ENCODE results near the gene INSIG1.

INSIG1 gene

DNA sequence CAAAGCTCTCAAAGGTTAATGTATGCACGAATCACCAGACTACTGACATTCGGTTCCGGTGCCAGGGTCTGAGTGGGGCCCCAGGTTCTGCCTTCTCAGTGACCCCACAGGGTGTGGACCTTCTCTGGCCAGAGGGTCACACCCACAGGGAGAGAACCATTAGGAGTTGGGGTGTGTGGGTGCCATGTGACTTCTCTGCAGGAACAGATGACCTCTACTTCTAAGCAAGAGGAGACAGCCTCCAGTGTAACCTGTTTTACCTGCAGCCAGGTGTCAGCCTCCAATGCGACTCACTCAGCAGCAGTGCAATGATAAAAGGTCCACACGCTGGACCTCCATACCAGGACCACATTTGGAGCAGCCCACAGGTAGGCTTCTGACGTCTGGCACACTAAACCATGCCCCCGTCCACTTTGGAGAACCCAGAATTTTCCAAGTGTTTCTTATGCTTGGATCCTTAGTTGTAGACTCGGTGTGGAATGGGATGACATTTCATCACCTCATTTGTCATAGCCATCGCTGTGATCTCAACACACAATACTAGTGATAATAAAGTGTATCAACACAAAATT lies 16.2 kb upstream of the INSIG1 start:
- H3K4me1 ChIP-seq (ENCODE audit: insufficient read depth, low read length): peaks cover 4% of the 10 kb centered on the region
- no peak overlapping the region for H2AFZ ChIP-seq (ENCODE audit: low read depth, low read length)
- H3K27me3 ChIP-seq (ENCODE audit: insufficient read depth, low read length, poor library complexity): peaks cover 19% of the 10 kb centered on the region

DNA sequence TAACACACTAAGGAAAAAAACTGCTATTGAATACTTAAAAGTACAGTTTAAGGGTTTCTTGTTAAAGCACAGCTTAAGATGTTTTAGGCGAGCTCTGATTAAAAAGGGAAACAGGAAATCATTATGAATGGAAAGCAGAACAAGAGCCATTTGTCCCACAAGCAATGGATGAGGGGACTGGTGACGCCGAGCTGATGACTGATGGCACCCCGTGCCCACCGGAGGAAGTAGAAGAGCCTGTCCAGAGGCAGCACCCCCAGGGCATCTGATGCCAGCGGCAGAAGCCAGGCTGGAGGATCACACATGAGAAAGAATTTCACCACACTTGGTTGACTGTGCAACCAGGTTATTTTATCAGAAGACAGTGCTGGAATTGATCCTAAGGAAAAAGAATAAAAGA lies 15.0 kb upstream of the INSIG1 start:
- Histone ChIP-seq H3K27me3 (ENCODE audit: insufficient read depth, low read length, poor library complexity) (peaks cover 13% of the 10 kb centered on the region), H3K9me3 (ENCODE audit: insufficient read depth, low read length, severe bottlenecking) (no peaks in the 10 kb centered on the region), H3K36me3 (ENCODE audit: insufficient read depth, low read length) (no peaks in the 10 kb centered on the region), H4K20me1 (ENCODE audit: insufficient read depth, low read length) (no peaks in the 10 kb centered on the region), H3K4me2 (ENCODE audit: insufficient read depth, low read length) (no peak overlapping the region), H3K27ac (ENCODE audit: low read length) (no peak overlapping the region), H3K4me3 (ENCODE audit: low read depth in 1 of 2, low read length in 2 of 2) (no peak overlapping the region), H3K79me2 (ENCODE audit: insufficient read depth, low read length) (no peaks in the 10 kb centered on the region), H3K4me1 (ENCODE audit: insufficient read depth, low read length) (peaks cover 13% of the 10 kb centered on the region), H3K9ac (ENCODE audit: low read depth, low read length) (no peak overlapping the region), H2AFZ (ENCODE audit: low read depth, low read length) (no peak overlapping the region)
- TF ChIP-seq EZH2 (IDR thresholded peaks at IDR 0.05; ENCODE audit: borderline replicate concordance, low read depth, low read length, severe bottlenecking): no peak
- TF ChIP-seq, protein P1, sequence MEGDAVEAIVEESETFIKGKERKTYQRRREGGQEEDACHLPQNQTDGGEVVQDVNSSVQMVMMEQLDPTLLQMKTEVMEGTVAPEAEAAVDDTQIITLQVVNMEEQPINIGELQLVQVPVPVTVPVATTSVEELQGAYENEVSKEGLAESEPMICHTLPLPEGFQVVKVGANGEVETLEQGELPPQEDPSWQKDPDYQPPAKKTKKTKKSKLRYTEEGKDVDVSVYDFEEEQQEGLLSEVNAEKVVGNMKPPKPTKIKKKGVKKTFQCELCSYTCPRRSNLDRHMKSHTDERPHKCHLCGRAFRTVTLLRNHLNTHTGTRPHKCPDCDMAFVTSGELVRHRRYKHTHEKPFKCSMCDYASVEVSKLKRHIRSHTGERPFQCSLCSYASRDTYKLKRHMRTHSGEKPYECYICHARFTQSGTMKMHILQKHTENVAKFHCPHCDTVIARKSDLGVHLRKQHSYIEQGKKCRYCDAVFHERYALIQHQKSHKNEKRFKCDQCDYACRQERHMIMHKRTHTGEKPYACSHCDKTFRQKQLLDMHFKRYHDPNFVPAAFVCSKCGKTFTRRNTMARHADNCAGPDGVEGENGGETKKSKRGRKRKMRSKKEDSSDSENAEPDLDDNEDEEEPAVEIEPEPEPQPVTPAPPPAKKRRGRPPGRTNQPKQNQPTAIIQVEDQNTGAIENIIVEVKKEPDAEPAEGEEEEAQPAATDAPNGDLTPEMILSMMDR (IDR thresholded peaks at IDR 0.05; ENCODE audit: borderline replicate concordance, extremely low read depth, low read length, poor library complexity, severe bottlenecking): no peak
- no peak for ATAC-seq (ENCODE audit: insufficient read depth, low read depth)
- no peak for DNase-seq

More for the DNA sequence above, 16.2 kb upstream of the INSIG1 start:
- Histone ChIP-seq H3K4me3 (ENCODE audit: low read depth in 1 of 2, low read length in 2 of 2) (no peak overlapping the region), H3K9me3 (ENCODE audit: insufficient read depth, low read length, severe bottlenecking) (no peaks in the 10 kb centered on the region), H3K9ac (ENCODE audit: low read depth, low read length) (no peak overlapping the region), H4K20me1 (ENCODE audit: insufficient read depth, low read length) (no peaks in the 10 kb centered on the region), H3K36me3 (ENCODE audit: insufficient read depth, low read length) (no peaks in the 10 kb centered on the region), H3K4me2 (ENCODE audit: insufficient read depth, low read length) (no peak overlapping the region), H3K79me2 (ENCODE audit: insufficient read depth, low read length) (no peaks in the 10 kb centered on the region), H3K27ac (ENCODE audit: low read length) (no peak overlapping the region)
- DNase-seq: no peak
- TF ChIP-seq, protein P1 (IDR thresholded peaks at IDR 0.05; ENCODE audit: borderline replicate concordance, extremely low read depth, low read length, poor library complexity, severe bottlenecking): no peak
- TF ChIP-seq EZH2 (IDR thresholded peaks at IDR 0.05; ENCODE audit: borderline replicate concordance, low read depth, low read length, severe bottlenecking): no peak
- ATAC-seq (ENCODE audit: insufficient read depth, low read depth): no peak

DNA sequence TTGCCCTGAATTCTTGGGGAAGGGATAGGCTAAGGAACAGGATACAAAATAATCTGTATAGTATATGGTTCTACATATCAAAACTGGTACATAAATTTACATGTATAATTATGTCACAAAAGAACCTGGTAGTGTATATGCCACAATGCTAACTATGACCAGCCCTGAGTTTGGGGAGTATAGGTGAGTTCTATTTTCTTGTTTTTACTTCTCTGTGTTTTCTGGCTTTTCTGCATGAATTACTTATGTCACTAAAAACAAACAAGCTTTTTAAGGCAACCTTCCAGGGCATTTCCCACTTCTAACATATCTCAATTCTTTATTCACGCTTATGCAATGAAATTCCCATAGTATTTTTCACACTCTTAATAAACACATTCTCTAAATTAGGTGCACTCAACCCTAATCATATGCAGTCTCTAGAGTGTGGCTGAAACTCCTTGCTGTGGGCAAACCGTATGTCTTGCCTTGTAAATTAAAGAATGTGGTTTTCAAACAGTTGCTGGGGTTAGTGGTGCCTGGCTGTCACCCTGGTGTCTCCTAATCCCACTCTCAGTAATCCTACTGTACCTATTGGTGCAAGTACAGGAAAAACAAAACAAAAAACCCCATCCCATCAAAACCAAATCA lies 14.0 kb upstream of the INSIG1 start:
- peak; percentile 79; the same call in 2 of the 3 replicates for ATAC-seq (ENCODE audit: insufficient read depth, low read depth)
- H3K4me1 ChIP-seq (ENCODE audit: insufficient read depth, low read length): peaks cover 19% of the 10 kb centered on the region
- H3K4me3 ChIP-seq (ENCODE audit: low read depth in 1 of 2, low read length in 2 of 2): no peak overlapping the region
- H3K79me2 ChIP-seq (ENCODE audit: insufficient read depth, low read length): no peaks in the 10 kb centered on the region
- peaks cover 7% of the 10 kb centered on the region for H3K27me3 ChIP-seq (ENCODE audit: insufficient read depth, low read length, poor library complexity)
- H3K9ac ChIP-seq (ENCODE audit: low read depth, low read length): no peak overlapping the region
- no peaks in the 10 kb centered on the region for H3K9me3 ChIP-seq (ENCODE audit: insufficient read depth, low read length, severe bottlenecking)
- DNase-seq: no peak
- no peak overlapping the region for H3K27ac ChIP-seq (ENCODE audit: low read length)
- no peaks in the 10 kb centered on the region for H4K20me1 ChIP-seq (ENCODE audit: insufficient read depth, low read length)
- H3K36me3 ChIP-seq (ENCODE audit: insufficient read depth, low read length): no peaks in the 10 kb centered on the region
- no peak overlapping the region for H2AFZ ChIP-seq (ENCODE audit: low read depth, low read length)
- TF ChIP-seq, protein P1 (IDR thresholded peaks at IDR 0.05; ENCODE audit: borderline replicate concordance, extremely low read depth, low read length, poor library complexity, severe bottlenecking): no peak
- TF ChIP-seq EZH2 (IDR thresholded peaks at IDR 0.05; ENCODE audit: borderline replicate concordance, low read depth, low read length, severe bottlenecking): no peak
- no peak overlapping the region for H3K4me2 ChIP-seq (ENCODE audit: insufficient read depth, low read length)

Measured in DND-41 (cell line).